ENCODE results near the gene MYOZ2.

- TF ChIP-seq POLR2A (IDR thresholded peaks at IDR 0.05): no peak
- no peak for TF ChIP-seq CTCF (IDR thresholded peaks at IDR 0.05)
These were observed 34.6 kb downstream of the MYOZ2 start for GRCh38 chr4:119170195-119170594.
